HEK293 (cell line): ENCODE measurements around the gene PDZK1IP1.

Experiments
- GLI2 ChIP-seq: fragments of 450-650 bp; formaldehyde crosslinking; IDR thresholded peaks from 2 replicates; pipeline ENCODE4; 2017; ENCODE audit warnings: missing biosample characterization, missing genetic modification characterization, low read depth, borderline replicate concordance
- HOXA7 ChIP-seq: sonication (generic); formaldehyde crosslinking; IDR thresholded peaks from 2 replicates; pipeline ENCODE4 v1.8.1; 2022; ENCODE audit warnings: missing genetic modification reagents, borderline replicate concordance
- HOXC10 ChIP-seq: sonication (generic); formaldehyde crosslinking; IDR thresholded peaks from 2 replicates; pipeline ENCODE4 v1.8.1; 2023; ENCODE audit warnings: mild to moderate bottlenecking, missing genetic modification reagents
- KLF16 ChIP-seq: fragments of 450-650 bp; formaldehyde crosslinking; IDR thresholded peaks from 2 replicates; pipeline ENCODE4 v1.5.1; 2017; ENCODE audit warnings: missing biosample characterization, missing genetic modification characterization
- OSR2 ChIP-seq: fragments of 450-650 bp; formaldehyde crosslinking; IDR thresholded peaks from 2 replicates; pipeline ENCODE4 v1.5.1; 2016; ENCODE audit warnings: missing biosample characterization, missing genetic modification characterization
- PRDM1 ChIP-seq: fragments of 450-650 bp; formaldehyde crosslinking; IDR thresholded peaks from 2 replicates; pipeline ENCODE4; 2016; ENCODE audit warnings: missing biosample characterization, missing genetic modification characterization
- PRDM6 ChIP-seq: fragments of 450-650 bp; formaldehyde crosslinking; IDR thresholded peaks from 2 replicates; pipeline ENCODE4 v1.5.1; 2017; ENCODE audit warnings: missing biosample characterization, missing genetic modification characterization
- SP2 ChIP-seq: fragments of 450-650 bp; formaldehyde crosslinking; IDR thresholded peaks from 2 replicates; pipeline ENCODE4 v1.5.1; 2016; ENCODE audit warnings: missing biosample characterization, missing genetic modification characterization
- ZBTB17 ChIP-seq: fragments of 450-650 bp; formaldehyde crosslinking; IDR thresholded peaks from 2 replicates; pipeline ENCODE4 v1.5.1; 2016; ENCODE audit warnings: missing biosample characterization, missing genetic modification characterization
- ZBTB21 ChIP-seq: fragments of 450-650 bp; formaldehyde crosslinking; IDR thresholded peaks from 2 replicates; pipeline ENCODE4 v1.5.1; 2017; ENCODE audit warnings: missing biosample characterization, missing genetic modification characterization
- ZIC2 ChIP-seq: fragments of 450-650 bp; formaldehyde crosslinking; IDR thresholded peaks from 2 replicates; pipeline ENCODE4 v1.5.1; 2016; ENCODE audit warnings: missing biosample characterization, missing genetic modification characterization
- ZNF121 ChIP-seq: fragments of 450-650 bp; formaldehyde crosslinking; IDR thresholded peaks from 2 replicates; pipeline ENCODE4 v1.5.1; 2016; ENCODE audit warnings: missing biosample characterization, missing genetic modification characterization
- ZNF184 ChIP-seq: fragments of 450-650 bp; IDR thresholded peaks from 2 replicates; pipeline ENCODE4 v1.5.1; 2018; ENCODE audit warnings: missing biosample characterization, mild to moderate bottlenecking, missing genetic modification characterization
- ZNF223 ChIP-seq: fragments of 450-650 bp; formaldehyde crosslinking; IDR thresholded peaks from 2 replicates; pipeline ENCODE4 v1.5.1; 2016; ENCODE audit warnings: missing biosample characterization, missing genetic modification characterization
- ZNF366 ChIP-seq: fragments of 450-650 bp; formaldehyde crosslinking; conservative IDR thresholded peaks from 2 replicates; pipeline ENCODE4 v1.5.1; 2016; ENCODE audit warnings: missing biosample characterization, missing genetic modification characterization
- ZNF394 ChIP-seq: fragments of 450-650 bp; formaldehyde crosslinking; IDR thresholded peaks from 2 replicates; pipeline ENCODE4 v1.5.1; 2016; ENCODE audit warnings: missing biosample characterization, missing genetic modification characterization, mild to moderate bottlenecking, moderate library complexity, borderline replicate concordance
- ZNF423 ChIP-seq: fragments of 450-650 bp; formaldehyde crosslinking; IDR thresholded peaks from 2 replicates; pipeline ENCODE4 v1.5.1; 2016; ENCODE audit warnings: missing biosample characterization, missing genetic modification characterization
- ZNF473 ChIP-seq: fragments of 450-650 bp; formaldehyde crosslinking; IDR thresholded peaks from 2 replicates; pipeline ENCODE4 v1.5.1; 2017; ENCODE audit warnings: missing biosample characterization, missing genetic modification characterization
- ZNF501 ChIP-seq: fragments of 450-650 bp; formaldehyde crosslinking; IDR thresholded peaks from 2 replicates; pipeline ENCODE4 v1.5.1; 2016; ENCODE audit warnings: missing biosample characterization, missing genetic modification characterization
- ZNF544 ChIP-seq: fragments of 450-650 bp; formaldehyde crosslinking; IDR thresholded peaks from 2 replicates; pipeline ENCODE4 v1.5.0; 2017; ENCODE audit warnings: missing biosample characterization, missing genetic modification characterization
- ZNF560 ChIP-seq: fragments of 450-650 bp; formaldehyde crosslinking; IDR thresholded peaks from 2 replicates; pipeline ENCODE4 v1.5.1; 2017; ENCODE audit warnings: missing biosample characterization, missing genetic modification characterization, borderline replicate concordance
- ZNF561 ChIP-seq: fragments of 450-650 bp; IDR thresholded peaks from 2 replicates; pipeline ENCODE4 v1.5.1; 2018; ENCODE audit warnings: missing biosample characterization, missing genetic modification characterization, borderline replicate concordance
- ZNF664 ChIP-seq: fragments of 450-650 bp; formaldehyde crosslinking; IDR thresholded peaks from 2 replicates; pipeline ENCODE4 v1.5.1; 2016; ENCODE audit warnings: missing biosample characterization, missing genetic modification characterization
- ZNF830 ChIP-seq: fragments of 450-650 bp; IDR thresholded peaks from 2 replicates; pipeline ENCODE4 v1.5.0; 2018; ENCODE audit warnings: missing biosample characterization, missing genetic modification characterization, low read depth, mild to moderate bottlenecking, moderate library complexity
- ZNF837 ChIP-seq: fragments of 450-650 bp; formaldehyde crosslinking; IDR thresholded peaks from 2 replicates; pipeline ENCODE4 v1.5.1; 2016; ENCODE audit warnings: missing biosample characterization, missing genetic modification characterization
- ZSCAN30 ChIP-seq: fragments of 450-650 bp; IDR thresholded peaks from 2 replicates; pipeline ENCODE4 v1.5.1; 2018; ENCODE audit warnings: missing biosample characterization, mild to moderate bottlenecking, missing genetic modification characterization, moderate library complexity
- ZXDB ChIP-seq: fragments of 450-650 bp; formaldehyde crosslinking; IDR thresholded peaks from 2 replicates; pipeline ENCODE4 v1.5.1; 2016; ENCODE audit warnings: missing biosample characterization, missing genetic modification characterization
- TF ChIP-seq, protein P1 (sequence below): fragments of 450-650 bp; formaldehyde crosslinking; IDR thresholded peaks from 2 replicates; pipeline ENCODE4 v1.5.1; 2016; ENCODE audit warnings: missing biosample characterization, missing genetic modification characterization
- TF ChIP-seq, protein P2 (sequence below): fragments of 450-650 bp; formaldehyde crosslinking; IDR thresholded peaks from 2 replicates; pipeline ENCODE4 v1.5.1; 2016; ENCODE audit warnings: missing biosample characterization, missing genetic modification characterization
- TF ChIP-seq, protein P3 (sequence below): fragments of 450-650 bp; formaldehyde crosslinking; IDR thresholded peaks from 2 replicates; pipeline ENCODE4 v1.5.1; 2016; ENCODE audit warnings: missing biosample characterization, missing genetic modification characterization

Gene PDZK1IP1

DNA sequence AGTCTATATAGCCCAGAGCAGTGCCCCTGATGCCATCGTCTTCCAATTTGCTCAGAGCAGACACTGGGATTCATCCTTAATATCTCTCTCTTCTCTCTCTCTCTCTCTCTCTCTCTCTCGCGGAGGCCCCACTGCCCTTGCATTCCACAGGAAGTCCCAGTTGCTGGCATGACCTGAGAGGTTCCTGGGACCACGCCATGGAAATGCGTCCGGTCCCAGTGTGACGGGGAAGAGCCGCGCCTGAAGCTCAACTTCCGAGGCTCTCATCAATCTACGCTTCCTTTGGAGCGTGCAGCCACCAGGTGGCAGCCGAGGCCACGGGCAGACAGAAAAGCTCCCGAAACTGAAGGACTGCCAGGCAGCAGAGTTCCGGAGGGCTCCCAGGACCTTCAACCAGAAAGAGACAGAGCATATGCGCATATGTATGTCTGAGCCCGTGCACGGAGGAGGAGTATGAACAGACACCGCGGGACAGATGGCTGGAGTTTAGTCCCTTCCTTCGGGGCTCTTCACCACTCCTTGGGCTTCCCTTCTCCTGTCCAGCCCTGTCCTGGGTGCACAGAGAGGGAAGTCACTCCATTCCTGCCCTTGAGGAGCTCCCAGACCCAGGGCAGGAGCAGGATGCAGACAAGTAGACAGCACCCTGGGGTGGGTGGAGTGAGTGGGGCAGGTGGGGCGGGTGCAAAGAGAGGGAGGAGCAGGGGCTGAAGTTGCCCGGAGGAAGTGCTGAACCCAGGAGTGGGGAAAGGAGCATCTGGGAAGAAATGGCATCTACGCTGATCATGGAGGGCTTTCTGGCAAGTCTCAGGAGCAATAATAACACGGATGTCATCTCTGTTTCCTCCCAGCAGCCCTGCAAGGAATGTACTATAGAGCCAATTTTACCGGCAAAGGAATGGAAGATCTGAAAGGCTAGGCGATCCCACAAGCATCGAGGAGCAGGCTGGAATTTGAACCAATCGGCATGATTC is 10.5 kb downstream of the PDZK1IP1 start (continued):
- TF ChIP-seq, protein P1, sequence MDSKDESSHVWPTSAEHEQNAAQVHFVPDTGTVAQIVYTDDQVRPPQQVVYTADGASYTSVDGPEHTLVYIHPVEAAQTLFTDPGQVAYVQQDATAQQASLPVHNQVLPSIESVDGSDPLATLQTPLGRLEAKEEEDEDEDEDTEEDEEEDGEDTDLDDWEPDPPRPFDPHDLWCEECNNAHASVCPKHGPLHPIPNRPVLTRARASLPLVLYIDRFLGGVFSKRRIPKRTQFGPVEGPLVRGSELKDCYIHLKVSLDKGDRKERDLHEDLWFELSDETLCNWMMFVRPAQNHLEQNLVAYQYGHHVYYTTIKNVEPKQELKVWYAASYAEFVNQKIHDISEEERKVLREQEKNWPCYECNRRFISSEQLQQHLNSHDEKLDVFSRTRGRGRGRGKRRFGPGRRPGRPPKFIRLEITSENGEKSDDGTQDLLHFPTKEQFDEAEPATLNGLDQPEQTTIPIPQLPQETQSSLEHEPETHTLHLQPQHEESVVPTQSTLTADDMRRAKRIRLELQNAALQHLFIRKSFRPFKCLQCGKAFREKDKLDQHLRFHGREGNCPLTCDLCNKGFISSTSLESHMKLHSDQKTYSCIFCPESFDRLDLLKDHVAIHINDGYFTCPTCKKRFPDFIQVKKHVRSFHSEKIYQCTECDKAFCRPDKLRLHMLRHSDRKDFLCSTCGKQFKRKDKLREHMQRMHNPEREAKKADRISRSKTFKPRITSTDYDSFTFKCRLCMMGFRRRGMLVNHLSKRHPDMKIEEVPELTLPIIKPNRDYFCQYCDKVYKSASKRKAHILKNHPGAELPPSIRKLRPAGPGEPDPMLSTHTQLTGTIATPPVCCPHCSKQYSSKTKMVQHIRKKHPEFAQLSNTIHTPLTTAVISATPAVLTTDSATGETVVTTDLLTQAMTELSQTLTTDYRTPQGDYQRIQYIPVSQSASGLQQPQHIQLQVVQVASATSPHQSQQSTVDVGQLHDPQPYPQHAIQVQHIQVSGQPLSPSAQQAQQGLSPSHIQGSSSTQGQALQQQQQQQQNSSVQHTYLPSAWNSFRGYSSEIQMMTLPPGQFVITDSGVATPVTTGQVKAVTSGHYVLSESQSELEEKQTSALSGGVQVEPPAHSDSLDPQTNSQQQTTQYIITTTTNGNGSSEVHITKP: peak; percentile 29; the same call in 1 of the 2 replicates
- TF ChIP-seq ZNF366 (0 out of 2 replicates have a peak, but pooled peaks have one; percentile 33), ZNF473 (tag by site-specific recombination) (no peak), ZBTB17 (tag by site-specific recombination) (peak; percentile 89), OSR2 (tag by site-specific recombination) (no peak), PRDM1 (tag by site-specific recombination) (no peak), ZNF423 (tag by site-specific recombination) (peak; percentile 80), ZNF121 (no peak), ZNF501 (tag by site-specific recombination) (peak; percentile 51; the same call in 1 of the 2 replicates), ZSCAN30 (tag by site-specific recombination) (peak; percentile 79), PRDM6 (tag by site-specific recombination) (no peak), GLI2 (tag by site-specific recombination) (no peak), ZBTB21 (tag by site-specific recombination) (peak; percentile 66), ZNF664 (tag by site-specific recombination) (no peak), ZIC2 (tag by site-specific recombination) (no peak), HOXA7 (CRISPR knock-in tag) (no peak), ZXDB (tag by site-specific recombination) (0 out of 2 replicates have a peak, but pooled peaks have one; percentile 20), ZNF184 (tag by site-specific recombination) (no peak), ZNF837 (tag by site-specific recombination) (no peak), HOXC10 (no peak), ZNF544 (tag by site-specific recombination) (no peak), ZNF561 (tag by site-specific recombination) (0 out of 2 replicates have a peak, but pooled peaks have one; percentile 69), ZNF560 (tag by site-specific recombination) (no peak), ZNF223 (tag by site-specific recombination) (no peak), ZNF830 (tag by site-specific recombination) (no peak), ZNF394 (tag by site-specific recombination) (0 out of 2 replicates have a peak, but pooled peaks have one; percentile 26), KLF16 (tag by site-specific recombination) (no peak), SP2 (peak; percentile 37)
- TF ChIP-seq, protein P2, sequence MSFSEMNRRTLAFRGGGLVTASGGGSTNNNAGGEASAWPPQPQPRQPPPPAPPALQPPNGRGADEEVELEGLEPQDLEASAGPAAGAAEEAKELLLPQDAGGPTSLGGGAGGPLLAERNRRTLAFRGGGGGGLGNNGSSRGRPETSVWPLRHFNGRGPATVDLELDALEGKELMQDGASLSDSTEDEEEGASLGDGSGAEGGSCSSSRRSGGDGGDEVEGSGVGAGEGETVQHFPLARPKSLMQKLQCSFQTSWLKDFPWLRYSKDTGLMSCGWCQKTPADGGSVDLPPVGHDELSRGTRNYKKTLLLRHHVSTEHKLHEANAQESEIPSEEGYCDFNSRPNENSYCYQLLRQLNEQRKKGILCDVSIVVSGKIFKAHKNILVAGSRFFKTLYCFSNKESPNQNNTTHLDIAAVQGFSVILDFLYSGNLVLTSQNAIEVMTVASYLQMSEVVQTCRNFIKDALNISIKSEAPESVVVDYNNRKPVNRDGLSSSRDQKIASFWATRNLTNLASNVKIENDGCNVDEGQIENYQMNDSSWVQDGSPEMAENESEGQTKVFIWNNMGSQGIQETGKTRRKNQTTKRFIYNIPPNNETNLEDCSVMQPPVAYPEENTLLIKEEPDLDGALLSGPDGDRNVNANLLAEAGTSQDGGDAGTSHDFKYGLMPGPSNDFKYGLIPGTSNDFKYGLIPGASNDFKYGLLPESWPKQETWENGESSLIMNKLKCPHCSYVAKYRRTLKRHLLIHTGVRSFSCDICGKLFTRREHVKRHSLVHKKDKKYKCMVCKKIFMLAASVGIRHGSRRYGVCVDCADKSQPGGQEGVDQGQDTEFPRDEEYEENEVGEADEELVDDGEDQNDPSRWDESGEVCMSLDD (tag by site-specific recombination): no peak
- TF ChIP-seq, protein P3, sequence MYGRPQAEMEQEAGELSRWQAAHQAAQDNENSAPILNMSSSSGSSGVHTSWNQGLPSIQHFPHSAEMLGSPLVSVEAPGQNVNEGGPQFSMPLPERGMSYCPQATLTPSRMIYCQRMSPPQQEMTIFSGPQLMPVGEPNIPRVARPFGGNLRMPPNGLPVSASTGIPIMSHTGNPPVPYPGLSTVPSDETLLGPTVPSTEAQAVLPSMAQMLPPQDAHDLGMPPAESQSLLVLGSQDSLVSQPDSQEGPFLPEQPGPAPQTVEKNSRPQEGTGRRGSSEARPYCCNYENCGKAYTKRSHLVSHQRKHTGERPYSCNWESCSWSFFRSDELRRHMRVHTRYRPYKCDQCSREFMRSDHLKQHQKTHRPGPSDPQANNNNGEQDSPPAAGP: no peak
